ENCODE data around the gene VIM.

Gene VIM

DNA sequence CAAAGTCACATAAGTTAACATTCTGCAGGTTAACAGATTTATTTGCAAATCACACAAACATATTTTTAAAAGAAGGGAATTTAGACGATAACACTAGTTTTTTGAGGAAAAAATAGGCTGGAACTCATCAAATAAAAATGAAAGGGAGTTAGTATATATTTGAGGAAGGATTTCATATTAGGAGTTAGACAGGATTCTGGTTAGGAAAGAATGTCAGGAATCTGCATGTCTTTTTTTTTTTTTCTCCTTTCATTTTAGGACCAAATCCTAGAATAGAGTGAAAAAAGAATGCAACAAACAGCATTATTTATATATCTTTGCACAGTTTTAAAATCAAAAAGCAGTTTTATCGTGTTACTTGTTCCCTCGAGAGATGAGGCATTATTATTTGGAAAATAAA lies 17.7 kb upstream of the VIM start:
- DNase-seq = no peak

DNA sequence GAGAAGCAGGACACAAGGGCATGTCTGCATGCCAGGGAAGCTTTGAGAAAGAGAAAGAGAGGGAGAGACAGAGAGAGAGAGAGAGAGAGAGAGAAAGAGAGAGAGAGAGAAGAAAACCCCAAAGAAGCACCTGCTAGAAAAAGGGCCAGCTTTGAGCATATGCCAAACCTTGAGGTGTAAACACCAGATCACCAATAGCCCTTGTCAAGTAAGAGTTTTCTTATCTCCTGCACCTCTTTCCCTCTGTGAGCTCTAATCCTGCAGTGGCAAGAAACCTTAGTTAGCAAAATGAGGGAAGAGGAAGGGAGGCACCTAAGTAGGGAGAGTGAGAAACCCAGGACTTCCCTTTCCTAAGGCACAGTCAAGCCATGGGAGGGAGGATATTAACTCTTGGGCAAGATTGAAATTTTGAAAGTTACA lies 15.2 kb upstream of the VIM start:
- DNase-seq = no peak

DNA sequence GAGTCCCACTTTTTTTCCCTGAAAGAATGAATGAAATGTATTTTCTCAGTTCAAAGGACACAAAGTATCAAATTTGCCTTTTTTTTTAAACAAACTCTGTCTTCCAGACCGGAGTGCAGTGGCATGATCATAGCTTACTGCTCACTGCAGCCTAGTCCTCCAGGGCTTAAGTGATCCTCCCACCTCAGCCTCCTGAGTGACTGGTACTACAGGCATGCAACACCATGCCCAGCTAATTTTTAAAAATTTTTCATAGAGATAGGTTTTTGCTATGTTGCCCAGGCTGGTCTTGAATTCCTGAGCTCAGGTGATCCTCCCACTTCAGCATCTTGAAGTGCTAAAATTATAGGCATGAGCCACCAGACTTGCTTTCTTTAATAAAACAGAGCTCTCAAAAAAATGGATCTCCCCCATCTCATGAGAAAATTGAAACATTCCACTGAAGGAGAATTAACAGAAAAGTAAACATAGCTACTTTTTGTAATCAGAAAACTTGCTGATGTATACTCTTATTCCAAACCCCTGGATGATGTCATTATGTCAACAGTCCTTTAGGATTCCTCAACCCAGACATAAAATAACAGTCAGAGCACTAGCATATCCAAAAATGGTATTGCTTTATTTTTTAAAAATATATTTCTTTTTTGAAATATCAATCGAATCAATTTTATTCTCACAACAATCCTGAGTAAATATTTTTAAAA lies 14.2 kb upstream of the VIM start:
- no peak for DNase-seq

DNA sequence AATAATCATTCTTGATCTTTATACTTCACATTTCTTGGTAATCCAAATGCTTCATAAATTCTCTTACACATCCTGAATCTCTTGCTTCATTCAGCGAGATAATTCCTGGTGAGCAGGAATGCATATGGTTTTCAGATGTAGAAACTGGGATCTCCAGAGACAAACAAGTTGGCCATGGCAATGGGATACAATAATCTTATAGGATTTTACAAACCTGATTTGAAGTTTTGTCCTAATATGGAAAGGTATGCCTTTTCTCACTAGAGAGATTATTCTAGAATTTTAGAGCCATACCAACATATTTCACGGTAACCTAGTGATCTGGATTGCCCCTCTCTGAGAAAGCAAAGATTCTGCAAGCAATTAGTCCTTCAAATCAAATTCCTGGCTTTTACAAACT lies 13.5 kb upstream of the VIM start:
- no peak for DNase-seq

DNA sequence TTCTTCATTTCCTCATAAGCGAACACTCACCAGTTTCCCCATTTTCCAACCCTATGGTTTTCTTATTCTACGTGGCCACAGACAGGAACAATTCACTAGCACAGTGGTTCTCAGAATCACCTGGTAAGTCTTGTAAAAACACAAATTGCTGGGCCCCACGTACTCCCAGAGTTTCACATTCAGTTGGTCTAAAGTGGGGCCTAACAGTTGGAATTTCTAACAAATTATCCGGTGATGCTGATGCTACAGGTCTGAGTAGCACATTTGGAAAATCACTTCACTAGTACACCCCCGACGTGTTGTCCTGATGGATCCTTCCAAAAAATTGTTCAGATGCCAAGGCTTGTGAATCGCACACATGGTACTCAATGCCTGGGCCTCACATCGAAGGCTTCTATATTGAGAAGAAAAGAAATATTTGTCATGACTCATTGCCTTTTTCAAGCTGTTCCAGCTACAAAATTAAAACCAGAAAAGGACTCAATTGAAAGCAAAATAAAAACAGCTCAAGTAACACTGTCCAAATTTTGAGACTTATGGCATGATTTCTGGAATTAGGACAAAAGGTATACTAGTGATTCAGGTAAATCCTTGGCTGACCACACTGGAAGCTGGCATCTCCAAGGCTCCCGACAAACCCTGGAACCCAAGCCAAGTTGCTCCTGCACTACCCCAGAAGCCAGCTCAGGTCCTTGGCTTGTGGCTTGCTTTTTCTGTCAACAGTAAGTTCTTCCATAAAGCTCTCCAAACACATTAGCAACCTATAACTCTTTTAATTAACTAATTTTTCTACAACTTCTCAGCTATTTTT lies 12.9 kb upstream of the VIM start:
- DNase-seq = no peak

DNA sequence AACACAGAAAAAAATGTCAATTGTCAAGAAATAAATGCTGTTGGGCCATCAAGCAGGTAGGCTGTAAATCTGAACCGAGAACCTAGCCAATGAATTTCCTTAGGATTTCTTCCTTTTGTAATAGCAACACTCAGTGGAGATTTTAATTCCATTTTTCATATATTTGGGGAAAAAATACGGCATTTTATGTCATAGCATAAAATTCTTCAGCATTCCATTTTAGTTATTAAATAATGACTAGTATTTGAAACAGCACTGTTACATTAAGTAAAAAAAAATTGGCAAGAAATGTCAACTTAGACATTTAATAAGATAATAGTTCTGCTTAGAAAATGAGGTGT lies 12.3 kb upstream of the VIM start:
- no peak for DNase-seq

DNA sequence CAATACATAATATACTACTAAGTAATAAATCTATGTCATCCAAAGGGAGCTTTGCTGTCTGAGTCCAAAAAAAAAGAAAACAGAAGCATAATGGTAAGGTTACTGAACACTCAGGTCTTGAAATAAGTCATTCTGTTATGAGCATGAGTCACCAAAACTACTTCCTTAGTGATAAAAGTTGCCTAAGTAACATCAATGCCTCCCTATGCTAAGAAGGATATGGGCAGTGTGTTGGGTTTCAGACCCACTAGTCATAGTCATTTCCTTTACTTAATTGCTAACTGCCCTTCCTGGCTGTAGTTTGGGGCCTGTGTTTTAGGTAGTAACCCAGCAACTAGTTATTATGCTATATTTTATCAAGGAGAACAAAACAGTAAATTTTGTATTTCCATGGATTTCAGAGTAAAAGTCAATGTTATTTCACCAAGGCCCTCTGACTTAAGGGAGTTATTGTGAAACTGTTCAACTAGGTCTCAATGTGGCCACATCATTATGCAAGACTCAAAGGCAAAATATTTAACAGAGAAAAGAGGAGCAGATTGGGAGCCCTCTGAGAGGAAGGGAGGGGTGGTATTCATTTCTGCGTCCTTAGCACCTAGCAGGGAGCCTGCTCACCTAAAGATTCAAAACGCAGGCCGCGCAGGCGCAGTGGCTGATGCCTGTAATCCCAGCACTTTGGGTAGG lies 11.7 kb upstream of the VIM start:
- DNase-seq = no peak

DNA sequence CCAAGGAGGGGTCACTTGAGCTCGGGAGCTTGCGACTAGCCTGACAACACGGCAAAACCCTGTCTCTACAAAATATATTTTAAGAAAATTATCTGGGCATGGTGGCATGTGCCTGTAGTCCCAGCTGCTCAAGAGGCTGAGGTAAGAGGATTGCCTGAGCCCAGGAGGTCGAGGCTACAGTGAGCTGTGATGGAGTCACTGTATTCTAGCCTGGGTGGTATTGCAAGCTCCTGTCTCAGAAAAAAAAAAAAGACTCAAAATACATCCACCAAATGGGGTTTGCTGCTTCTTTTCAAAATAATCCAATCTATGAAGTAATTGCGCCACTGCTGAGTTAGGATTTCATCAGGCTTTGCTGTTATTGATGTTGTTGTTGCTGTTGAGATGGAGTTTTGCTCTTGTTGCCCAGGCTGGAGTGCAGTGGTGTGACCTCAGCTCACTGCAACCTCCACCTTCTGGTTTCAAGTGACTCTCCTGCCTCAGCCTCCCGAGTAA lies 11.1 kb upstream of the VIM start:
- no peak for DNase-seq

DNA sequence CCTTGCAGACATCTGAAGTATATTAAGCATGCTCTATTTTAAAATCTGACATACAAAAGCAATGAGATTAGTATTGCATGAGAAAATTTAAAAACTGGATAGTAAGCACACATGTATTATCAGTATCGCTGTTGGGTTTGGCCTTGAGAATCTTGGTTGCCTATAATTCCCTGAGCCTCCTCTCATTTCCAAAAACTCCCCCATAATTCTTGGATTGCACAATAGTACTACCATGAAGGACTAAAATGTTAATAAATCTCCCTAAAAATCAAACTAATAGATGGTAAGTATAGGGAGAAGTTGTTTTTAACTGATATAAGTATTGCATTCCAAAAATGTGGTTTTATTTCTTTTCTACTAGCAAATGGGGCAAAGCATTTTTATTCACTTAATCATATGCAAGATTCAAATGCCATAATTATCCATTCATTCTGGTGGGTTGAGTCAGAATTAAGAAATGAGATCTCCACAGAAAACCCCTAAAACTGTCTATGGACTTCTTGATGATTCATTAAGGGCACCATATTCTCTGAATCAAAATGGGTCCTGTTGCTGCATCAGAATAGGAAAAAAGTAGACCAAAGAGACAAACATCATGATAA lies 10.3 kb upstream of the VIM start:
- DNase-seq = no peak

DNA sequence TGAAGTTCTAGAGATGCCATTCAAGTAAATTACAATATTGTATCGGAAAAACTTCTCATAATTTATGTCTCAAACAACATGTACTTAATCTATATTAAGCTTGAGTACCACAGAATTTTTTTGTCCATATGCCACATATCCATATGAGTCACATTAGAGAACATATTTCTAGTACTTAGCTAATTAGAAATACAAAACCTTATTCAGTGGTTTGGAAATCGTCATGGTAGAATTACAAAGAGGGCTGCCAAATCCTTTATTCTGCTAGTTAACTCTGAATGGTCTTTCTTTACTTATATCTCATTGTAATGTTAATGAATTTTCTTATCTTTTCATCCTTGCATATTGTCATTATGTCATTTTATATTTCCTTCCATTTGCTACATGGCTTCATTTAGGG lies 9.0 kb upstream of the VIM start:
- DNase-seq = no peak

DNA sequence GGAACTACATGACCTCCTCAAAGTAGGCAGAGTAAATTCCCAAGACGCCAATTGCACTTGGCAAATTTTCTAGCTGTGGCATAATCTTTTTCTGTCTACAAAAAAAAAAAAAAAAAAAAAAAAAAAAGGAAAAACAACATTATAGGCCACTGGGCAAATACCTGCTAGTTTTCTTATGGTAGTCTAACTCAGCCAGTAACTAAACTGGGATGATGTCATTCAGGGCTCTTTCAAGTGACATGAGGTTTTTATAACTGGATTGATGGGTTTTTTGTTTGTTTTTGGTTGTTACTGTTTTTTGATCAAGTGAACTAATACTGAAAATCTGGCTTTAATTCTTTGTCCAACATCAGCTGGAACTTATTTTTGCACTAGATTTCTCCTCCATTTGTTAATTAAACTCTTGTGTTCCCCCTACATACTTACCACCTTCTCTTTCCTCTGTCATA lies 7.4 kb upstream of the VIM start:
- DNase-seq = no peak

DNA sequence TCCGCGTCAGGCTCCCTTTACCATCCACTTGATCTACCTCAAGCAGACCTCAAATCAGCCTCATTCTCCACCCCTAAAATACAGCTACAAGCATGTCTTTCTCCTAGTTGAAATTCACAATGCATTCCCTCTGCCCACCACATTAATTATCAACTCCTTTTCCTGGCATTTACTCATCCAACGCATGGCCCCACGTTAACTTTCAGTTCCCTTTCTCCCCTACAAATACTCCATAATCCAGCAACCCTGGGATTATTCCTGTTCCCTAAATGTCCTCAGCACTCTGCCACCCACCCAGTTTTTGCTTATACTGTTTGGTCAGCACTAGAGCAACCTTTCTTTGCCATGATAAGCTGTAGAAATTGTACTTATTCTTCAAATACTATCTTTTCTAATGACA lies 5.7 kb upstream of the VIM start:
- DNase-seq = no peak

DNA sequence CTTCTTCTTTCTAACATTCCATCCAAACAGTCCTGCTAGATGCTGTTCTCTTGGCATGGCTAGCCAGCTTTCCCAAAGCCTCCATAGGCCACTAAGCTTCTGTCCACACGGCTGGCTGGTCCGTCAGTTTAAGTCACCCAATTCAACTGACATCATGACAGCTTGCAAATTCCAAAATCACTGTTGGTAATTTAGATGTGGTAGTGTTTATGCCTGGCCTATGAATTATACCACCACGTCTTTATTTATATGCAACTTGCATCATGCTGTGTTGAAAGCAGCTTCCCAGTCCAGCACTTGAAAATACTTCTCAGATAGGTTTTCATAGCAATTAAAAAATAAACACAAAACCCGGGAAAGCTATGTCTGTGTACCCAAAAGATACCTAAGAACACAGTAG lies 2.2 kb upstream of the VIM start:
- no peak for DNase-seq

DNA sequence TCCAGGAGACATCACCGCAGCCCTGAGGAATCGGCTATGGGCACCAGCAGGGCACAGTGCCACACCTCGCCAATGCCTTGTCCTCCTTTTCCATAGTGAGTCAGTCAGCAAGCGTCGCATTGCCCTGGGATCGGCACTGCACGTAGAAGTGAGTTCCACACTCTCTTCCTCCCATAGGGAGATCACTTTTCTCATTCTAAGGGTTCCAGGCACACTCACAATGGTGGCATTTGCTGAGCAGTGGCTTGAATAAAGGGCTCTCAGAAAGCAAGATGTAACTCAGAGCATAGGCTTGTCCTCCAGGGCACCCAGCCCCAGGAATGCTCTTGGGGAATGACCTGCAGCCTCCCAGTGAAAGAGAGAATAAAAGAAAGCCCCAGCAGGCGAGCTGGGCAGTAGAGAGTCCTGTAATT lies 1.1 kb upstream of the VIM start:
- DNase-seq = no peak

DNA sequence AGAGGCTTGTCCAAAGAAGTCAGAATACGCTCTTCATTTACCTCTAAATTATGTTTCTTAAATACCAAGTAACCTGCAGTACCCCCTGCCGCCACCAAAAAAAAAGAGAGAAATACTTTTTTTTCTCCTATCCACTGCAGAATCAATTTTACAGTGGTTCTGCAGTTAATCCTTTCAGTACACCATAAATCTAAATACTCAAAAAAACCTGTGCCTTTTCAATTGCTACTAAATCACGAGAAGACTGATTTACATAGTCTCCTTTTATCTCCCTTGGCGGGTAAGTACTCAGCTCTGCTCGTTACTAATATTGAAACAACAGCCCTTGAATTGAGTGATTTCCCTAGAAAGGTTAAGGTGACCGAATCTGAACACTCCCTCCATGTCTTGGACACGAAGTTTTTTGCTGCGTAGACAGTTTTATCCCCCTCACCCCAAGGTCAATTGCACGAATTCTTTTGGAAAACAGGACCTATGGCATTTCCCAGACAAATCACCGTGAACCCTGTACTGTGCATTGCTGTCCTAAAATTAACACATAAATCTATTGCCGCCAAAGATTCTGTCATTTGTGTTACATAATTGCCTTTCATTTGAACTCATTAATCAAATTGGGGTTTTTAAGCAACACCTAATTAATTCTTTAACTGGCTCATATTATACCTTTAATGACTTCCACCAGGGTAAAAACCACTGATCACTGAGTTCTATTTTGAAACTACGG lies 512 bp upstream of the VIM start:
- DNase-seq = peak; percentile 9

DNA sequence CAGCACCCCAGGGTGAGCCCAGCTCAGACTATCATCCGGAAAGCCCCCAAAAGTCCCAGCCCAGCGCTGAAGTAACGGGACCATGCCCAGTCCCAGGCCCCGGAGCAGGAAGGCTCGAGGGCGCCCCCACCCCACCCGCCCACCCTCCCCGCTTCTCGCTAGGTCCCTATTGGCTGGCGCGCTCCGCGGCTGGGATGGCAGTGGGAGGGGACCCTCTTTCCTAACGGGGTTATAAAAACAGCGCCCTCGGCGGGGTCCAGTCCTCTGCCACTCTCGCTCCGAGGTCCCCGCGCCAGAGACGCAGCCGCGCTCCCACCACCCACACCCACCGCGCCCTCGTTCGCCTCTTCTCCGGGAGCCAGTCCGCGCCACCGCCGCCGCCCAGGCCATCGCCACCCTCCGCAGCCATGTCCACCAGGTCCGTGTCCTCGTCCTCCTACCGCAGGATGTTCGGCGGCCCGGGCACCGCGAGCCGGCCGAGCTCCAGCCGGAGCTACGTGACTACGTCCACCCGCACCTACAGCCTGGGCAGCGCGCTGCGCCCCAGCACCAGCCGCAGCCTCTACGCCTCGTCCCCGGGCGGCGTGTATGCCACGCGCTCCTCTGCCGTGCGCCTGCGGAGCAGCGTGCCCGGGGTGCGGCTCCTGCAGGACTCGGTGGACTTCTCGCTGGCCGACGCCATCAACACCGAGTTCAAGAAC lies 1.1 kb downstream of the VIM start:
- peak; percentile 48 for DNase-seq

DNA sequence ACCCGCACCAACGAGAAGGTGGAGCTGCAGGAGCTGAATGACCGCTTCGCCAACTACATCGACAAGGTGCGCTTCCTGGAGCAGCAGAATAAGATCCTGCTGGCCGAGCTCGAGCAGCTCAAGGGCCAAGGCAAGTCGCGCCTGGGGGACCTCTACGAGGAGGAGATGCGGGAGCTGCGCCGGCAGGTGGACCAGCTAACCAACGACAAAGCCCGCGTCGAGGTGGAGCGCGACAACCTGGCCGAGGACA lies 1.6 kb downstream of the VIM start:
- DNase-seq = no peak

DNA sequence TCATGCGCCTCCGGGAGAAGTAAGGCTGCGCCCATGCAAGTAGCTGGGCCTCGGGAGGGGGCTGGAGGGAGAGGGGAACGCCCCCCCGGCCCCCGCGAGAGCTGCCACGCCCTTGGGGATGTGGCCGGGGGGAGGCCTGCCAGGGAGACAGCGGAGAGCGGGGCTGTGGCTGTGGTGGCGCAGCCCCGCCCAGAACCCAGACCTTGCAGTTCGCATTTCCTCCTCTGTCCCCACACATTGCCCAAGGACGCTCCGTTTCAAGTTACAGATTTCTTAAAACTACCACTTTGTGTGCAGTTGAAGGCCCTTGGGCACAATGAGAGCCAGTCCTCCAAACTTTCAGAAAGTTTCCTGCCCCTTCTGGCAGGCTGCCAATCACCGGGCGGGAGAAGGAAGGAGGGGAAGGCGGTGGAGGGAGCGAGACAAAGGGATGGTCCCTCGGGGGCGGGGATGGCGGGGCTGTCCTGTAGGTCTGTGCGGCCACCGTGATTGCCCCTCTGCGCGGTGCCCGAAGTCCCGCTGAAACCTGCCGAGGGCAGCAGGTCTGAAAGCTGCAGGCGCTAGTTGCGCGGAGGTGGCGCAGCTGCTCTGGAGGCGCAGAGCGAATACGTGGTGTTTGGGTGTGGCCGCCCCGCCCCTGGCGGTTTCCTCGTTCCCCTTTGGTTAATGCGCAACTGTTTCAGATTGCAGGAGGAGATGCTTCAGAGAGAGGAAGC lies 2.1 kb downstream of the VIM start:
- DNase-seq = peak; percentile 95

DNA sequence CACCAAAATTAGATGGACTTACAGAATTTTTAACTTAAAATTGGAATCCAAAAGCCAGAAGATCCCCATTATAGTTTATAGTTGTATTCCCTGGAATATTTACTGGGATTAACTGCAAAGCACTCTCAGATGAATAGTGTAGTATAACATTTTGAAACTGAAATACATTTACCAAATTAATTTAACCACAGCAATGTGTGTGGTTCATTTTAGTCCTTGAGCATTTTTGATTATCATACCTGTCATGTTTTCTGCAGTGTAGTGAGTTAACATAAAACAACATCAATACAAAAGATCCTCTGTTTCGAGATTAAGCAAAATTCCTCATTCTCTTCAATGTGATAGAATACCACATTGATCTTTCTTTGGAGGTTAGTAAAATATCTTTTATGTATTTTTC lies 3.7 kb downstream of the VIM start:
- no peak for DNase-seq

DNA sequence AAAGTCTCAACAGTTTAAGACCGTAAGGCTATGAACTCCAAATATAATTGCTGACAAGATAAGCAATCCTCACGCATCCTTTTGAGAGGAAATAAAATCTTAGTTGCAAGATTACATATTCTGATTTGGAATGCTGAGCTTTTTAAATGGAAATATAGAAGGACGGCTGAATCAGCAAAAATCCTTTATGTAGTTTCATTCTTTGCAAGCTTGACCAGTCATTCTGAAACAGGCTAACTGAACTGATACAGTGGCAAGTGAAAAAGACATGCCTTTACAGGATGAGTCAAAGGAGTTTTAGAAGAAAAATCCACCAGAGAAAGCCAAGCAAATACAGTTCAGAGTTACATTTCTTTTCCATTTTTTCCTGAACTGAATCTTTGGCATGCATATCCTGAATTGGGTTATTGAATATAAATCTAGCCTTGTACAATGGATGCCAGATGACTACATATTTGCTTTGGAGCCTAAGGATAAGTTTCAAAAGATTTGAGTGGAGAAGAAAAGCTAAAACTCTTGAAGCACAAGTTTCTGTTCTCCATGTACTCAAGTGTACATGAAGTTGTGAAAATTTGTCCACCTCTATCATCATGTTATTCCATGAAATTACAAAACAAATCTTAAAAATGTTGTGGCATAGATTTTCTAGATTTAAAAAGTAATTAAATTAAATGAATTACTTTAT lies 4.4 kb downstream of the VIM start:
- no peak for DNase-seq

Measured in RPMI8226 (cell line).